Left ventricle myocardium inferior (tissue), 1 donor: ENCODE measurements around the gene SHISA7. TPM values are rescaled to one million over a fixed set of nuclear protein-coding genes. Genes with fewer than 3 reads are reported as not detected.

Experiments
- DNase-seq: peaks from one replicate; pipeline ENCODE4 v3.0.0-alpha.2; 2020
- H3K27ac ChIP-seq: fragments of 200-600 bp; replicated peaks from 2 replicates; pipeline ENCODE4 v1.8.0; 2021
- H3K27me3 ChIP-seq: fragments of 200-600 bp; 2 replicates; pipeline ENCODE4 v1.8.0; 2021; ENCODE audit warnings: low read depth
- H3K36me3 ChIP-seq: fragments of 200-600 bp; 2 replicates; pipeline ENCODE4 v1.8.0; 2021
- H3K4me1 ChIP-seq: fragments of 200-600 bp; 2 replicates; pipeline ENCODE4 v1.8.0; 2021
- H3K4me3 ChIP-seq: fragments of 200-600 bp; 2 replicates; pipeline ENCODE4 v1.8.0; 2021; ENCODE audit warnings: mild to moderate bottlenecking, moderate library complexity
- H3K9me3 ChIP-seq: fragments of 200-600 bp; replicated peaks from 2 replicates; pipeline ENCODE4 v1.8.0; 2021
- CTCF ChIP-seq: fragments of 200-600 bp; IDR thresholded peaks from 2 replicates; pipeline ENCODE4 v1.8.0; 2021; ENCODE audit warnings: antibody characterized with exemption, mild to moderate bottlenecking, borderline replicate concordance
- intact Hi-C: fragments of 100-400 bp; cut with micrococcal nuclease; formaldehyde crosslinking; loops from one replicate; pipeline ENCODE4 v1.11.0; 2022
- total RNA-seq: library from RNA; stranded (reverse); fragmentation: NEBNext Ultra II Directional; extraction: Animal tissue kit (Norgen Biotek cat#: 25700); gene quantifications from one replicate; pipeline ENCODE4 v1.2.1, GENCODE V29; 2021
- donor health status: DM: no; HTN: yes; CAD: no; lungs with severe emphysema.

Gene SHISA7
- total RNA-seq, 1 donor from 2014 or later = not detected

- H3K4me1 ChIP-seq = peaks cover 66% of the 10 kb centered on the region
- no peak for DNase-seq
Observed at GRCh38 chr19:55482967-55483705, 40.0 kb upstream of the SHISA7 start.

GRCh38 chr19:55482156-55482961 is 39.3 kb upstream of the SHISA7 start:
- Histone ChIP-seq H3K4me1 (peaks cover 66% of the 10 kb centered on the region), H3K27ac (no peak overlapping the region), H3K27me3 (no peaks in the 10 kb centered on the region), H3K9me3 (no peaks in the 10 kb centered on the region), H3K4me3 (no peak overlapping the region), H3K36me3 (peaks cover 25% of the 10 kb centered on the region)
- TF ChIP-seq CTCF = no peak
- DNase-seq = no peak
- intact Hi-C loops = no loop called here

More at GRCh38 chr19:55482967-55483705, 40.0 kb upstream of the SHISA7 start:
- Histone ChIP-seq H3K36me3 (peaks cover 25% of the 10 kb centered on the region), H3K27me3 (no peaks in the 10 kb centered on the region), H3K27ac (no peak overlapping the region), H3K9me3 (no peaks in the 10 kb centered on the region), H3K4me3 (no peak overlapping the region)
- no peak for TF ChIP-seq CTCF
- intact Hi-C loops = no loop called here

- no peak for DNase-seq
Observed at GRCh38 chr19:55481794-55482155, 38.7 kb upstream of the SHISA7 start.

GRCh38 chr19:55481148-55481793 is 38.2 kb upstream of the SHISA7 start:
- Histone ChIP-seq H3K9me3 (no peaks in the 10 kb centered on the region), H3K36me3 (peaks cover 25% of the 10 kb centered on the region), H3K4me3 (no peak overlapping the region), H3K4me1 (peaks cover 61% of the 10 kb centered on the region), H3K27me3 (no peaks in the 10 kb centered on the region), H3K27ac (no peak overlapping the region)
- no peak for TF ChIP-seq CTCF
- DNase-seq = no peak
- intact Hi-C loops = no loop called here

More at GRCh38 chr19:55481794-55482155, 38.7 kb upstream of the SHISA7 start:
- no peak overlapping the region for H3K27ac ChIP-seq
- H3K36me3 ChIP-seq = peaks cover 25% of the 10 kb centered on the region
- no peak for TF ChIP-seq CTCF
- H3K9me3 ChIP-seq = no peaks in the 10 kb centered on the region
- peaks cover 66% of the 10 kb centered on the region for H3K4me1 ChIP-seq
- H3K4me3 ChIP-seq = no peak overlapping the region
- no peaks in the 10 kb centered on the region for H3K27me3 ChIP-seq
- intact Hi-C loops = no loop called here

GRCh38 chr19:55479451-55480230 is 36.5 kb upstream of the SHISA7 start:
- Histone ChIP-seq H3K4me1 (peaks cover 51% of the 10 kb centered on the region), H3K27me3 (no peaks in the 10 kb centered on the region), H3K9me3 (no peaks in the 10 kb centered on the region), H3K36me3 (peaks cover 25% of the 10 kb centered on the region), H3K4me3 (no peak overlapping the region), H3K27ac (no peak overlapping the region)
- TF ChIP-seq CTCF = no peak
- intact Hi-C loops = no loop called here
- no peak for DNase-seq
